ENCODE results near the gene ATP10A.

Gene ATP10A

GRCh38 chr15:25717127-25717456 lies 146.0 kb downstream of the ATP10A start:
- H3K79me1 ChIP-seq (ENCODE audit: low read depth, low read length) = no peaks in the 10 kb centered on the region
- no peak overlapping the region for H3K4me3 ChIP-seq (ENCODE audit: low read length in 2 of 2)
- H3K4me1 ChIP-seq (ENCODE audit: control insufficient read depth in 2 of 2, insufficient read depth in 1 of 2, low read depth in 1 of 2, low read length in 2 of 2) = peaks cover 0 to 9% of the 10 kb centered on the region in 2 donors
- H2AK5ac ChIP-seq (ENCODE audit: low read depth, low read length) = no peak overlapping the region
- H2AFZ ChIP-seq (ENCODE audit: low read length) = no peak overlapping the region
- no CpG with 5 or more reads among the region's 3 CpGs for WGBS, 2 donors (ENCODE audit: extremely low coverage in 2 of 2, insufficient read length in 2 of 2, insufficient replicate concordance in 1 of 2)
- H3K36me3 ChIP-seq (replicated peaks in 1 of 2; ENCODE audit: control insufficient read depth in 2 of 2, insufficient read depth in 2 of 2, low read length in 2 of 2) = no peaks in the 10 kb centered on the region
- H3K27ac ChIP-seq (replicated peaks; ENCODE audit: low read length) = no peak overlapping the region
- H4K8ac ChIP-seq (ENCODE audit: low read depth, low read length) = no peak overlapping the region
- no peak overlapping the region for H3K4me2 ChIP-seq (ENCODE audit: insufficient read depth, low read length, poor library complexity, severe bottlenecking)
- H3K4ac ChIP-seq (ENCODE audit: low read length) = no peak overlapping the region
- H2BK120ac ChIP-seq (ENCODE audit: low read depth, low read length) = no peak overlapping the region
- no peak overlapping the region for H2BK15ac ChIP-seq (ENCODE audit: low read length)
- no peak for DNase-seq (ENCODE audit: low spot score)
- H2BK12ac ChIP-seq (ENCODE audit: low read length) = no peak overlapping the region
- H3K18ac ChIP-seq (ENCODE audit: low read length) = no peak overlapping the region
- H2BK5ac ChIP-seq (ENCODE audit: low read length) = no peak overlapping the region
- H3K14ac ChIP-seq (ENCODE audit: low read length) = no peak overlapping the region
- H3K9me3 ChIP-seq (replicated peaks in 1 of 2; ENCODE audit: control insufficient read depth in 2 of 2, insufficient read depth in 1 of 2, low read depth in 1 of 2, low read length in 2 of 2) = no peaks in the 10 kb centered on the region
- no peak overlapping the region for H3K9ac ChIP-seq (ENCODE audit: low read depth, low read length, poor library complexity)
- no peak overlapping the region for H4K91ac ChIP-seq (ENCODE audit: low read depth, low read length, poor library complexity)
- no peaks in the 10 kb centered on the region for H3K27me3 ChIP-seq (ENCODE audit: control insufficient read depth in 3 of 3, insufficient read depth in 3 of 3, low read depth in 1 of 3, low read length in 3 of 3)
- H3K23ac ChIP-seq (ENCODE audit: low read depth, low read length, poor library complexity) = no peak overlapping the region

DNA sequence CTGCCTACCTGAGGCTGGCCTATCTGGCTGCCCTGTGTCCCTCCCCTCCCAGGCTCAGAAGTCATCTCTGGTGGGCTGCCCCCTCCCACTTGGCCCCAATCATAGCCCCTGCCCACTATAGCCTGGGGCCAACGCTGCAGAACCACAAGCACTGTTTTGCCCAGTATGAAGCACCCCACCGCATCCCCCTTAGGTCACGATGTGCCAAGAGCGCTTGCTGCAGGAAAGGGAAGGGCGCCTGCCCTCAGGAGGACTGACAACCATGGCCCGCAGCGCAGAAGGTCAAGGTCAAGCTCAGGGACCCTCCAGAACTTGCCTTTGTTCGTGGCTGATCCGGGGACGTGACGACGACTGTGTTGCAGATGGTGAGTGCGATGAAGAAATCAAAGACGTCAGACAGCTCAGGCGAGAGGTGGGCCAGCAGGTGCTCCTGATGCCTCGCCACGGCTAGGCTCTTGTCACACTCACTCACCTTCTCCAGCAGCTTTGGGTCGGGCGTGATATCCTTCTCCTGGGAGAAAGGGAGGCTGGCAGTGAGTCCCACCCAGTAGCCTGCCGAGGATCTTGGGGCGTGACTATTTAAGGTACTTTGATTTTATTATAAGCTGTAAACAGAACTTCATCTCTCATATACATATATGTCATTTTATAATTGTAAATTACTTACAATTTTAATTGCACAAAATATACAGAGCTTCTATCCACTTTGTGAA lies 146.6 kb downstream of the ATP10A start:
- Histone ChIP-seq H2AFZ (ENCODE audit: low read length) (no peak overlapping the region), H3K18ac (ENCODE audit: low read length) (peak overlapping the region; percentile 54), H3K14ac (ENCODE audit: low read length) (peak overlapping the region; percentile 57), H3K36me3 (replicated peaks in 1 of 2; ENCODE audit: control insufficient read depth in 2 of 2, insufficient read depth in 2 of 2, low read length in 2 of 2) (no peaks in the 10 kb centered on the region), H3K27me3 (ENCODE audit: control insufficient read depth in 3 of 3, insufficient read depth in 3 of 3, low read depth in 1 of 3, low read length in 3 of 3) (no peaks in the 10 kb centered on the region), H2BK15ac (ENCODE audit: low read length) (peak overlapping the region; percentile 45), H3K79me1 (ENCODE audit: low read depth, low read length) (no peaks in the 10 kb centered on the region), H2AK5ac (ENCODE audit: low read depth, low read length) (peak overlapping the region; percentile 79), H3K4me1 (ENCODE audit: control insufficient read depth in 2 of 2, insufficient read depth in 1 of 2, low read depth in 1 of 2, low read length in 2 of 2) (peaks cover 0 to 8% of the 10 kb centered on the region in 2 donors), H3K4me3 (ENCODE audit: low read length in 2 of 2) (no peak overlapping the region), H4K91ac (ENCODE audit: low read depth, low read length, poor library complexity) (peak overlapping the region; percentile 25), H2BK120ac (ENCODE audit: low read depth, low read length) (no peak overlapping the region), H3K23ac (ENCODE audit: low read depth, low read length, poor library complexity) (no peak overlapping the region), H4K8ac (ENCODE audit: low read depth, low read length) (no peak overlapping the region), H3K9me3 (replicated peaks in 1 of 2; ENCODE audit: control insufficient read depth in 2 of 2, insufficient read depth in 1 of 2, low read depth in 1 of 2, low read length in 2 of 2) (no peaks in the 10 kb centered on the region), H3K4me2 (ENCODE audit: insufficient read depth, low read length, poor library complexity, severe bottlenecking) (no peak overlapping the region), H3K9ac (ENCODE audit: low read depth, low read length, poor library complexity) (no peak overlapping the region), H3K4ac (ENCODE audit: low read length) (no peak overlapping the region), H2BK5ac (ENCODE audit: low read length) (no peak overlapping the region), H3K27ac (replicated peaks; ENCODE audit: low read length) (no peak overlapping the region), H2BK12ac (ENCODE audit: low read length) (no peak overlapping the region)
- DNase-seq (ENCODE audit: low spot score) = no peak
- WGBS, 2 donors (ENCODE audit: extremely low coverage in 2 of 2, insufficient read length in 2 of 2, insufficient replicate concordance in 1 of 2) = no CpG with 5 or more reads among the region's 21 CpGs

- H3K18ac ChIP-seq (ENCODE audit: low read length) = peak overlapping the region; percentile 54
- no peak overlapping the region for H3K9ac ChIP-seq (ENCODE audit: low read depth, low read length, poor library complexity)
- no peaks in the 10 kb centered on the region for H3K79me1 ChIP-seq (ENCODE audit: low read depth, low read length)
- peak overlapping the region; percentile 3 for H3K23ac ChIP-seq (ENCODE audit: low read depth, low read length, poor library complexity)
- H4K91ac ChIP-seq (ENCODE audit: low read depth, low read length, poor library complexity) = no peak overlapping the region
- H2BK15ac ChIP-seq (ENCODE audit: low read length) = peak overlapping the region; percentile 72
- H4K8ac ChIP-seq (ENCODE audit: low read depth, low read length) = no peak overlapping the region
- no peak overlapping the region for H2BK5ac ChIP-seq (ENCODE audit: low read length)
- H3K4me2 ChIP-seq (ENCODE audit: insufficient read depth, low read length, poor library complexity, severe bottlenecking) = no peak overlapping the region
- H3K36me3 ChIP-seq (replicated peaks in 1 of 2; ENCODE audit: control insufficient read depth in 2 of 2, insufficient read depth in 2 of 2, low read length in 2 of 2) = no peaks in the 10 kb centered on the region
- no peak overlapping the region for H2AFZ ChIP-seq (ENCODE audit: low read length)
- H3K27me3 ChIP-seq (ENCODE audit: control insufficient read depth in 3 of 3, insufficient read depth in 3 of 3, low read depth in 1 of 3, low read length in 3 of 3) = no peaks in the 10 kb centered on the region
- no peak for DNase-seq (ENCODE audit: low spot score)
- H3K27ac ChIP-seq (replicated peaks; ENCODE audit: low read length) = no peak overlapping the region
- H2BK120ac ChIP-seq (ENCODE audit: low read depth, low read length) = peak overlapping the region; percentile 48
- H3K4me1 ChIP-seq (ENCODE audit: control insufficient read depth in 2 of 2, insufficient read depth in 1 of 2, low read depth in 1 of 2, low read length in 2 of 2) = peaks cover 0 to 8% of the 10 kb centered on the region in 2 donors
- H3K9me3 ChIP-seq (replicated peaks in 1 of 2; ENCODE audit: control insufficient read depth in 2 of 2, insufficient read depth in 1 of 2, low read depth in 1 of 2, low read length in 2 of 2) = no peaks in the 10 kb centered on the region
- WGBS, 2 donors (ENCODE audit: extremely low coverage in 2 of 2, insufficient read length in 2 of 2, insufficient replicate concordance in 1 of 2) = no CpG with 5 or more reads among the region's 18 CpGs
- peak overlapping the region; percentile 57 for H3K14ac ChIP-seq (ENCODE audit: low read length)
- no peak overlapping the region for H3K4me3 ChIP-seq (ENCODE audit: low read length in 2 of 2)
- no peak overlapping the region for H2BK12ac ChIP-seq (ENCODE audit: low read length)
- peak overlapping the region; percentile 2 for H3K4ac ChIP-seq (ENCODE audit: low read length)
- H2AK5ac ChIP-seq (ENCODE audit: low read depth, low read length) = peak overlapping the region; percentile 79
Measured at GRCh38 chr15:25715536-25716413, 147.4 kb downstream of the ATP10A start.

DNA sequence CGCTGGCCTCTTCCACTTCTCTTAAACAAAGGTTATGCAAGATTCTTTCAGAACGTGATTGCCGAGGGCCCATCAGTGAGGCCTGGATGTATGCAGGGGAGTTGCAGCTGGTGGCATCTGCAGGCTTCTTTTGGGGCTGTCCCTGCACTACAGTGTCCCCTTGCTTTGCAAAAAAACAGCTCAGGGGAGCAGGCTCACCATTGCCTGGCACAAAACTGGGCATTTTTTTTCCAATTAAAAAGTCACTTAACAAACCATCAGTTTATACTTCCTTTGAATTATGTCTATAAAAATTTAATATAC lies 148.6 kb downstream of the ATP10A start:
- Histone ChIP-seq H3K4me2 (ENCODE audit: insufficient read depth, low read length, poor library complexity, severe bottlenecking) (no peak overlapping the region), H2AFZ (ENCODE audit: low read length) (no peak overlapping the region), H2AK5ac (ENCODE audit: low read depth, low read length) (no peak overlapping the region), H3K27me3 (ENCODE audit: control insufficient read depth in 3 of 3, insufficient read depth in 3 of 3, low read depth in 1 of 3, low read length in 3 of 3) (no peaks in the 10 kb centered on the region), H2BK12ac (ENCODE audit: low read length) (no peak overlapping the region), H3K9me3 (replicated peaks in 1 of 2; ENCODE audit: control insufficient read depth in 2 of 2, insufficient read depth in 1 of 2, low read depth in 1 of 2, low read length in 2 of 2) (no peaks in the 10 kb centered on the region), H2BK5ac (ENCODE audit: low read length) (no peak overlapping the region), H2BK120ac (ENCODE audit: low read depth, low read length) (no peak overlapping the region), H3K4me1 (ENCODE audit: control insufficient read depth in 2 of 2, insufficient read depth in 1 of 2, low read depth in 1 of 2, low read length in 2 of 2) (peaks cover 0 to 9% of the 10 kb centered on the region in 2 donors), H3K79me1 (ENCODE audit: low read depth, low read length) (no peaks in the 10 kb centered on the region), H4K91ac (ENCODE audit: low read depth, low read length, poor library complexity) (no peak overlapping the region), H3K9ac (ENCODE audit: low read depth, low read length, poor library complexity) (no peak overlapping the region), H3K36me3 (replicated peaks in 1 of 2; ENCODE audit: control insufficient read depth in 2 of 2, insufficient read depth in 2 of 2, low read length in 2 of 2) (no peaks in the 10 kb centered on the region), H3K4me3 (ENCODE audit: low read length in 2 of 2) (no peak overlapping the region), H3K27ac (replicated peaks; ENCODE audit: low read length) (no peak overlapping the region), H4K8ac (ENCODE audit: low read depth, low read length) (no peak overlapping the region), H3K14ac (ENCODE audit: low read length) (no peak overlapping the region), H3K4ac (ENCODE audit: low read length) (no peak overlapping the region), H3K23ac (ENCODE audit: low read depth, low read length, poor library complexity) (no peak overlapping the region), H2BK15ac (ENCODE audit: low read length) (no peak overlapping the region), H3K18ac (ENCODE audit: low read length) (no peak overlapping the region)
- WGBS, 2 donors (ENCODE audit: extremely low coverage in 2 of 2, insufficient read length in 2 of 2, insufficient replicate concordance in 1 of 2) = no CpG with 5 or more reads among the region's 3 CpGs
- no peak for DNase-seq (ENCODE audit: low spot score)
